Breast epithelium (tissue), 4 donors: ENCODE measurements around the gene FANCD2. TPM values are rescaled to one million over a fixed set of nuclear protein-coding genes. Genes with fewer than 3 reads are reported as not detected.
"Not testable (repeated sequence)": the region's sequence is repeated elsewhere in the genome, so short reads cannot be mapped to it uniquely, and the experiment has no call there.

Experiments
- DNase-seq, 2 donors: peaks; one replicate each; pipeline ENCODE4 v3.0.0-alpha.2; 2019; ENCODE audit warnings: low spot score in 2 of 2
- H3K27ac ChIP-seq, 2 donors: fragments of 200-600 bp; sonication (generic) in 1 of 2; one replicate each; pipeline ENCODE4 v1.5.1; 2016 to 2019; ENCODE audit warnings: mild to moderate bottlenecking in 1 of 2
- H3K27me3 ChIP-seq, 2 donors: fragments of 200-600 bp; sonication (generic) in 1 of 2; one replicate each; pipeline versions ENCODE4 v1.5.1 to v1.6.0; 2017 to 2019; ENCODE audit warnings: control low read depth in 1 of 2, mild to moderate bottlenecking in 1 of 2
- H3K36me3 ChIP-seq: fragments of 200-600 bp; one replicate; pipeline ENCODE4 v1.5.1; 2019
- H3K4me1 ChIP-seq, 2 donors: fragments of 200-600 bp; sonication (generic); one replicate each; pipeline ENCODE4 v1.5.1; 2016 to 2019; ENCODE audit warnings: control low read depth in 1 of 2
- H3K4me3 ChIP-seq, 3 donors: fragments of 200-600 bp; sonication (generic); 1 replicate in 2 of 3; 2 replicates in 1 of 3; pipeline ENCODE4 v1.5.1; 2016 to 2019; ENCODE audit warnings: mild to moderate bottlenecking in 3 of 3, moderate library complexity in 2 of 3
- H3K9me3 ChIP-seq, 2 donors: fragments of 200-600 bp; sonication (generic) in 1 of 2; one replicate each; pipeline ENCODE4 v1.5.1; 2016 to 2019; ENCODE audit warnings: control low read depth in 1 of 2
- CTCF ChIP-seq, 3 donors: fragments of 450-650 bp; IDR thresholded peaks; one replicate each; pipeline ENCODE4 v1.5.1; 2016 to 2017; ENCODE audit warnings: antibody characterized with exemption in 3 of 3, mild to moderate bottlenecking in 3 of 3, moderate library complexity in 3 of 3
- POLR2A ChIP-seq: fragments of 450-650 bp; IDR thresholded peaks from one replicate; pipeline ENCODE4 v1.6.1; 2016; ENCODE audit warnings: antibody characterized with exemption, mild to moderate bottlenecking, moderate library complexity
- POLR2AphosphoS5 ChIP-seq, 3 donors: sonication (generic); formaldehyde crosslinking; IDR thresholded peaks; one replicate each; pipeline ENCODE4 v1.6.1; 2017; ENCODE audit warnings: antibody characterized with exemption in 3 of 3
- intact Hi-C: fragments of 100-400 bp; cut with DNase I; formaldehyde crosslinking; loops from one replicate; pipeline ENCODE4 v1.15.1; 2023; ENCODE audit warnings: low total_unique reads
- total RNA-seq, 3 donors: library from RNA; depleted of rRNA; stranded (reverse); fragments of >200 nt; gene quantifications; one replicate each; pipeline ENCODE4 v1.1.0, GENCODE V29; 2016

The FANCD2 gene
- total RNA-seq, 3 donors from 2014 or later: 3.7 to 12.9 (median 6.2) TPM

- intact Hi-C loops: no loop called here
- no peak overlapping the region for H3K27ac ChIP-seq
- no peaks in the 10 kb centered on the region for H3K9me3 ChIP-seq
- H3K36me3 ChIP-seq: no peaks in the 10 kb centered on the region
- DNase-seq: no peak
- no peaks in the 10 kb centered on the region for H3K4me1 ChIP-seq
- TF ChIP-seq POLR2A (no peak), CTCF (IDR thresholded peaks at IDR 0.05) (no peak), POLR2AphosphoS5 (IDR thresholded peaks at IDR 0.05) (no peak)
- H3K4me3 ChIP-seq: no peak overlapping the region
- no peaks in the 10 kb centered on the region for H3K27me3 ChIP-seq
These were observed 28.9 kb downstream of the FANCD2 start for GRCh38 chr3:10055097-10055496.

- H3K36me3 ChIP-seq, H3K4me1 ChIP-seq, intact Hi-C loops, DNase-seq, H3K27me3 ChIP-seq, H3K4me3 ChIP-seq, H3K27ac ChIP-seq, H3K9me3 ChIP-seq: not testable (repeated sequence)
These were observed 43.8 kb downstream of the FANCD2 start for GRCh38 chr3:10070077-10070476.

- intact Hi-C loops: no loop called here
- H3K4me3 ChIP-seq: no peak overlapping the region
- H3K4me1 ChIP-seq: no peaks in the 10 kb centered on the region
- no peaks in the 10 kb centered on the region for H3K36me3 ChIP-seq
- no peak for DNase-seq
- H3K27me3 ChIP-seq: no peaks in the 10 kb centered on the region
- TF ChIP-seq POLR2AphosphoS5 (IDR thresholded peaks at IDR 0.05) (no peak), CTCF (IDR thresholded peaks at IDR 0.05) (no peak), POLR2A (no peak)
- no peaks in the 10 kb centered on the region for H3K9me3 ChIP-seq
- no peak overlapping the region for H3K27ac ChIP-seq
These were observed 48.4 kb downstream of the FANCD2 start for GRCh38 chr3:10074666-10075065.

GRCh38 chr3:10081871-10082270 is 55.6 kb downstream of the FANCD2 start:
- DNase-seq: no peak
- no peaks in the 10 kb centered on the region for H3K9me3 ChIP-seq
- no peaks in the 10 kb centered on the region for H3K4me1 ChIP-seq
- H3K27me3 ChIP-seq: no peaks in the 10 kb centered on the region
- H3K36me3 ChIP-seq: no peaks in the 10 kb centered on the region
- TF ChIP-seq POLR2A (no peak), CTCF (IDR thresholded peaks at IDR 0.05) (no peak), POLR2AphosphoS5 (IDR thresholded peaks at IDR 0.05) (no peak)
- intact Hi-C loops: no loop called here
- H3K27ac ChIP-seq: no peak overlapping the region
- H3K4me3 ChIP-seq: no peak overlapping the region

- Histone ChIP-seq H3K4me3 (no peak overlapping the region), H3K4me1 (no peaks in the 10 kb centered on the region), H3K27me3 (no peaks in the 10 kb centered on the region), H3K36me3 (no peaks in the 10 kb centered on the region), H3K9me3 (no peaks in the 10 kb centered on the region), H3K27ac (peak overlapping the region; percentile 86 to 87)
- peak in 1 of 3 donors; percentile 12 for TF ChIP-seq POLR2AphosphoS5 (IDR thresholded peaks at IDR 0.05)
- no peak for TF ChIP-seq CTCF (IDR thresholded peaks at IDR 0.05)
- intact Hi-C loops: no loop called here
- no peak for DNase-seq
These were observed 59.5 kb downstream of the FANCD2 start for GRCh38 chr3:10085738-10086137.

- Histone ChIP-seq H3K9me3 (no peaks in the 10 kb centered on the region), H3K4me1 (no peaks in the 10 kb centered on the region), H3K4me3 (no peak overlapping the region), H3K36me3 (no peaks in the 10 kb centered on the region), H3K27ac (peak overlapping the region in 1 of 2 donors; percentile 54), H3K27me3 (no peaks in the 10 kb centered on the region)
- intact Hi-C loops: no loop called here
- TF ChIP-seq CTCF (IDR thresholded peaks at IDR 0.05): no peak
- no peak for TF ChIP-seq POLR2A
- TF ChIP-seq POLR2AphosphoS5 (IDR thresholded peaks at IDR 0.05): no peak
- DNase-seq: no peak
These were observed 62.0 kb downstream of the FANCD2 start for GRCh38 chr3:10088256-10088655.
